A549 treated with dexamethasone at 1 μM for 4 hours (cell line): Measurements from ENCODE around the gene RNF20. TPM values are rescaled to one million over a fixed set of nuclear protein-coding genes. Genes with fewer than 3 reads are reported as not detected.

Experiments used
- total RNA-seq: library from RNA; stranded (reverse); fragments of 200-300 nt; extraction: Qiagen RNA extraction; gene quantifications from 5 replicates; pipeline ENCODE4 v1.2.3, GENCODE V29; 2022

The RNF20 gene
- total RNA-seq, result 20.9 to 27.0 TPM (median 25.4 TPM) in 5 replicates

GRCh38 chr9:101533334-101534204, at the start of gene RNF20:
RNF20 (plus strand) TSS chr9:101533853; CDS start chr9:101535424, 1,571 bp downstream.

GRCh38 chr9:101594796-101595195, 61.1 kb downstream of the RNF20 start, which contains the start of gene PPP3R2:
PPP3R2 (minus strand) TSS chr9:101594969; CDS start chr9:101594921, 48 bp downstream.

Other genes with a start within 250 kb of the RNF20 start
- gene BAAT, start 148.8 kb upstream of the RNF20 start, total RNA-seq, result 0.32 to 0.58 TPM (median 0.42 TPM) in 5 replicates
- gene MRPL50, start 135.2 kb upstream of the RNF20 start, total RNA-seq, result 12.3 to 20.5 TPM (median 13.8 TPM) in 5 replicates
- 8.7 to 10.4 TPM (median 9.5 TPM) in 5 replicates for gene ZNF189, start 135.0 kb upstream of the RNF20 start, total RNA-seq
- not detected in 5 replicates for gene ALDOB, start 98.1 kb upstream of the RNF20 start, total RNA-seq
- not detected in 5 replicates for gene PPP3R2, start 61.1 kb downstream of the RNF20 start, total RNA-seq
- gene GRIN3A, start 204.8 kb downstream of the RNF20 start, total RNA-seq, result not detected in 5 replicates